Gastroesophageal sphincter (tissue), 3 donors: ENCODE data around the gene ATG7.

Experiments used
- CTCF ChIP-seq, 4 experiments: fragments of 200-600 bp in 2 of 4; fragments of 450-650 bp in 2 of 4; sonication (generic) in 1 of 4; IDR thresholded peaks; one replicate each; pipeline ENCODE4 v1.5.1; 2017 to 2019; ENCODE audit warnings: antibody characterized with exemption in 4 of 4, mild to moderate bottlenecking in 2 of 4, moderate library complexity in 2 of 4
- EP300 ChIP-seq: sonication (generic); formaldehyde crosslinking; IDR thresholded peaks from one replicate; pipeline ENCODE4 v1.6.1; 2017; ENCODE audit warnings: antibody characterized with exemption, mild to moderate bottlenecking
- POLR2A ChIP-seq, 2 donors: fragments of 450-650 bp; IDR thresholded peaks; one replicate each; pipeline ENCODE4 v1.6.1; 2017; ENCODE audit warnings: antibody characterized with exemption in 2 of 2, mild to moderate bottlenecking in 2 of 2, moderate library complexity in 1 of 2
- POLR2AphosphoS5 ChIP-seq: sonication (generic); formaldehyde crosslinking; IDR thresholded peaks from one replicate; pipeline ENCODE4 v1.6.1; 2017; ENCODE audit warnings: antibody characterized with exemption

DNA sequence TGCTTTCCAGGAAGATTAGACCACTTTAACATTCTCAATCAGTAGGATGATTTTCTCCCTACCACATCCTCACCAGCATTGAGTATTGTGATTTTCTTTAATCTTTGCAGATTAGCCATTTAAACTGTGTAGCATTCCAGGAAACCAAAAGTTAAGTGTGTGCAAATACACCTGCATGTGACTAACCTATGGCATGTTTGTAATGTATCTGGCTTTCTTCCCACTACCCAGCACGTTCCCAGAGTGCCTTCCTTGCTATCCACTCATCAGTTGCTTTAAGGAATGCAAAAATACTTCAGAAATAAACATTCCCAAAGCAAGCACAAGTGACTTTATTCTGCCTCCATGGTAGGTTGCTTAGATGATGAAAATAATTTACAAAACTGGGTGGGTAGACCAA, 74.2 kb downstream of the ATG7 start:
- TF ChIP-seq POLR2AphosphoS5 (no peak), CTCF (IDR thresholded peaks at IDR 0.05) (no peak), POLR2A (IDR thresholded peaks at IDR 0.05) (no peak), EP300 (no peak)
